Skeletal muscle tissue (tissue), 4 donors: ENCODE measurements around the gene ABL1. TPM values are rescaled to one million over a fixed set of nuclear protein-coding genes. Genes with fewer than 3 reads are reported as not detected.

ENCODE experiments used
- H3K27ac ChIP-seq: one replicate; pipeline ENCODE4 v1.7.0; 2013; ENCODE audit warnings: mild to moderate bottlenecking, low read depth, low read length, inconsistent platforms
- H3K27me3 ChIP-seq, 3 donors: one replicate each; pipeline ENCODE4 v1.7.0; 2013; ENCODE audit warnings: low read length in 3 of 3; ENCODE audit not compliant: control insufficient read depth in 3 of 3, insufficient read depth in 3 of 3
- H3K36me3 ChIP-seq, 3 donors: one replicate each; pipeline ENCODE4 v1.7.0; 2013; ENCODE audit warnings: low read length in 3 of 3; ENCODE audit not compliant: control insufficient read depth in 3 of 3, insufficient read depth in 3 of 3
- H3K4me1 ChIP-seq, 3 donors: one replicate each; pipeline ENCODE4 v1.7.0; 2013; ENCODE audit warnings: low read length in 3 of 3, mild to moderate bottlenecking in 3 of 3; ENCODE audit not compliant: control insufficient read depth in 3 of 3, insufficient read depth in 3 of 3
- H3K4me3 ChIP-seq, 3 donors: one replicate each; pipeline ENCODE4 v1.7.0; 2013; ENCODE audit warnings: low read length in 3 of 3
- H3K9ac ChIP-seq, 3 donors: one replicate each; pipeline ENCODE4 v1.7.0; 2013; ENCODE audit warnings: low read length in 3 of 3, mild to moderate bottlenecking in 3 of 3, moderate library complexity in 2 of 3, low read depth in 1 of 3
- H3K9me3 ChIP-seq, 3 donors: one replicate each; pipeline ENCODE4 v1.7.0; 2013; ENCODE audit warnings: low read length in 3 of 3; ENCODE audit not compliant: control insufficient read depth in 3 of 3
- total RNA-seq: library from RNA; depleted of rRNA; stranded (reverse); fragments of >200 nt; gene quantifications from one replicate; pipeline ENCODE4 v1.2.3, GENCODE V29; 2014
- donor health status: Osteomylitis.

ABL1 gene
- total RNA-seq, 1 donor from 2014 or later: 27.7 TPM

DNA sequence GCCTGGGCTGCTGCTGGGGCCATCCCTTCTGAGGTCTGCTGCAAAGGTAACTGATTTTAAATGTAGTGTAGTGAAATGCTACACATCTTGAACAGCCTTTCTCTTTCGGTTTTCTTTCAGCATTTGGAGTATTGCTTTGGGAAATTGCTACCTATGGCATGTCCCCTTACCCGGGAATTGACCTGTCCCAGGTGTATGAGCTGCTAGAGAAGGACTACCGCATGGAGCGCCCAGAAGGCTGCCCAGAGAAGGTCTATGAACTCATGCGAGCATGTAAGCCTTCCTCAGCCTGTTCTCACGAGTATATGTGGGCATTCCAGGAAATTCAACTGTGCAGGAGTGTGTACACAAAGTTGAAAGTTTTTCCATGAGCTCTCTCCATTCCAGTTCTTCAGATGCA lies 43.2 kb downstream of the ABL1 start:
- no peaks in the 10 kb centered on the region for H3K27me3 ChIP-seq
- H3K9ac ChIP-seq: no peak overlapping the region
- H3K4me1 ChIP-seq: peaks cover 0 to under 1% (median under 1%) of the 10 kb centered on the region in 3 donors
- no peak overlapping the region for H3K27ac ChIP-seq
- no peak overlapping the region for H3K4me3 ChIP-seq
- no peaks in the 10 kb centered on the region for H3K9me3 ChIP-seq
- peaks cover 60 to 77% (median 62%) of the 10 kb centered on the region in 3 donors for H3K36me3 ChIP-seq

DNA sequence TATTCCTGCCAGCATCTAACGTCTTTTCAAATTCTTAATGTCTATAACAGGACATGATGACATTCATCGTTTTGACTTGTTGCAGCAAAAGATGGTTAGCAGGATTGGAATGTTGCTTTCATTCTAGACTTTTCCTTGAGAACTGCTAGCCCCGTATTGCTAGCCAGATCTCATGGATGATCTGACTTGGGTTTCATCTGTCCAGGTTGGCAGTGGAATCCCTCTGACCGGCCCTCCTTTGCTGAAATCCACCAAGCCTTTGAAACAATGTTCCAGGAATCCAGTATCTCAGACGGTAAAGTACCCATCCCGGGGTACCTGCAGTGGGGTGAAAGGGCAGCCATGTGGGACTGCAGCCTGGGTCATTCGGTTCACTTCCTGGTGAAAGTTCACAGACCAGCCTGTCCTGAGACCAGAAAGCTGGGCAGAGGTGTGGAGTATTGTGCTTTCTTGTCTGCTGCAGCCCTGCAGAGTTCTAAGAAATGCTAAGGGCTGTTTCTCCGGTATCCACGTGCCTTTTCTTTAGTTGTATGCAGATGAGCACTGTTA lies 44.9 kb downstream of the ABL1 start:
- Histone ChIP-seq H3K36me3 (peaks cover 57 to 72% (median 63%) of the 10 kb centered on the region in 3 donors), H3K27ac (no peak overlapping the region)

GRCh38 chr9:130880599-130881220 lies 45.7 kb downstream of the ABL1 start:
- peaks cover 61 to 75% (median 67%) of the 10 kb centered on the region in 3 donors for H3K36me3 ChIP-seq
- no peaks in the 10 kb centered on the region for H3K27me3 ChIP-seq
- no peak overlapping the region for H3K9ac ChIP-seq
- no peak overlapping the region for H3K4me3 ChIP-seq
- H3K9me3 ChIP-seq: no peaks in the 10 kb centered on the region
- no peaks in the 10 kb centered on the region for H3K4me1 ChIP-seq
- H3K27ac ChIP-seq: no peak overlapping the region

More for the DNA sequence above, 44.9 kb downstream of the ABL1 start:
- no peaks in the 10 kb centered on the region for H3K27me3 ChIP-seq
- no peaks in the 10 kb centered on the region for H3K4me1 ChIP-seq
- no peak overlapping the region for H3K4me3 ChIP-seq
- no peaks in the 10 kb centered on the region for H3K9me3 ChIP-seq
- no peak overlapping the region for H3K9ac ChIP-seq

- H3K27me3 ChIP-seq: no peaks in the 10 kb centered on the region
- peaks cover 69 to 80% (median 73%) of the 10 kb centered on the region in 3 donors for H3K36me3 ChIP-seq
- no peak overlapping the region for H3K4me3 ChIP-seq
- no peak overlapping the region for H3K27ac ChIP-seq
- H3K9ac ChIP-seq: no peak overlapping the region
- no peaks in the 10 kb centered on the region for H3K4me1 ChIP-seq
- no peaks in the 10 kb centered on the region for H3K9me3 ChIP-seq
These were observed 46.5 kb downstream of the ABL1 start for GRCh38 chr9:130881516-130881915.

DNA sequence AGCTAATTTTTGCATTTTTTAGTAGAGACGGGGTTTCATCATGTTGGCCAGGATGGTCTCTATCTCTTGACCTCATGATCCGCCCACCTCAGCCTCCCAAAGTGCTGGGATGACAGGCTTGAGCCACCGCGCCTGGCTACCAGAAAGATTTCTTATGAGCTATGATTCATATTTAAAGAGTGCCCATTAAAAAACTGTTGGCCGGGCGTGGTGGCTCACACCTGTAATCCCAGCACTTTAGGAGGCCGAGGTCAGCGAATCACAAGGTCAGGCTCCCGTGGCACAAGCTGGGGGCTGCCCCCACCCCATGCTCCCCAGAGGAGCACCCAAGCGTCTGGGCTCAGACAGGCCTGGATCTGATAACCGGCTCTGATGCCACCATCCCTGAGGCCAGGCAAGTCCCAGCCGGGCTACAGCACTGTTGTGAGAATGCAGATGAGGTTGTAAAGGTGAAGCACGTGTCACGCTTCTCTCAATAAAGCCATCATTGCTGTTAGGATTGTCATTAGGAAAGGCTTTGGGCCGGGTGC lies 47.7 kb downstream of the ABL1 start:
- Histone ChIP-seq H3K9ac (no peak overlapping the region), H3K9me3 (no peaks in the 10 kb centered on the region), H3K4me3 (no peak overlapping the region), H3K36me3 (peaks cover 74 to 85% (median 84%) of the 10 kb centered on the region in 3 donors), H3K4me1 (no peaks in the 10 kb centered on the region), H3K27me3 (no peaks in the 10 kb centered on the region), H3K27ac (no peak overlapping the region)

GRCh38 chr9:130883479-130883878 lies 48.4 kb downstream of the ABL1 start:
- no peaks in the 10 kb centered on the region for H3K4me1 ChIP-seq
- H3K27me3 ChIP-seq: no peaks in the 10 kb centered on the region
- H3K36me3 ChIP-seq: peaks cover 77 to 87% (median 86%) of the 10 kb centered on the region in 3 donors
- H3K9me3 ChIP-seq: no peaks in the 10 kb centered on the region
- H3K4me3 ChIP-seq: no peak overlapping the region
- H3K9ac ChIP-seq: no peak overlapping the region
- no peak overlapping the region for H3K27ac ChIP-seq

DNA sequence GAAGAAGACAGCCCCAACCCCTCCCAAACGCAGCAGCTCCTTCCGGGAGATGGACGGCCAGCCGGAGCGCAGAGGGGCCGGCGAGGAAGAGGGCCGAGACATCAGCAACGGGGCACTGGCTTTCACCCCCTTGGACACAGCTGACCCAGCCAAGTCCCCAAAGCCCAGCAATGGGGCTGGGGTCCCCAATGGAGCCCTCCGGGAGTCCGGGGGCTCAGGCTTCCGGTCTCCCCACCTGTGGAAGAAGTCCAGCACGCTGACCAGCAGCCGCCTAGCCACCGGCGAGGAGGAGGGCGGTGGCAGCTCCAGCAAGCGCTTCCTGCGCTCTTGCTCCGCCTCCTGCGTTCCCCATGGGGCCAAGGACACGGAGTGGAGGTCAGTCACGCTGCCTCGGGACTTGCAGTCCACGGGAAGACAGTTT lies 49.1 kb downstream of the ABL1 start:
- Histone ChIP-seq H3K36me3 (peaks cover 79 to 88% (median 86%) of the 10 kb centered on the region in 3 donors), H3K9me3 (no peaks in the 10 kb centered on the region), H3K27ac (no peak overlapping the region)

DNA sequence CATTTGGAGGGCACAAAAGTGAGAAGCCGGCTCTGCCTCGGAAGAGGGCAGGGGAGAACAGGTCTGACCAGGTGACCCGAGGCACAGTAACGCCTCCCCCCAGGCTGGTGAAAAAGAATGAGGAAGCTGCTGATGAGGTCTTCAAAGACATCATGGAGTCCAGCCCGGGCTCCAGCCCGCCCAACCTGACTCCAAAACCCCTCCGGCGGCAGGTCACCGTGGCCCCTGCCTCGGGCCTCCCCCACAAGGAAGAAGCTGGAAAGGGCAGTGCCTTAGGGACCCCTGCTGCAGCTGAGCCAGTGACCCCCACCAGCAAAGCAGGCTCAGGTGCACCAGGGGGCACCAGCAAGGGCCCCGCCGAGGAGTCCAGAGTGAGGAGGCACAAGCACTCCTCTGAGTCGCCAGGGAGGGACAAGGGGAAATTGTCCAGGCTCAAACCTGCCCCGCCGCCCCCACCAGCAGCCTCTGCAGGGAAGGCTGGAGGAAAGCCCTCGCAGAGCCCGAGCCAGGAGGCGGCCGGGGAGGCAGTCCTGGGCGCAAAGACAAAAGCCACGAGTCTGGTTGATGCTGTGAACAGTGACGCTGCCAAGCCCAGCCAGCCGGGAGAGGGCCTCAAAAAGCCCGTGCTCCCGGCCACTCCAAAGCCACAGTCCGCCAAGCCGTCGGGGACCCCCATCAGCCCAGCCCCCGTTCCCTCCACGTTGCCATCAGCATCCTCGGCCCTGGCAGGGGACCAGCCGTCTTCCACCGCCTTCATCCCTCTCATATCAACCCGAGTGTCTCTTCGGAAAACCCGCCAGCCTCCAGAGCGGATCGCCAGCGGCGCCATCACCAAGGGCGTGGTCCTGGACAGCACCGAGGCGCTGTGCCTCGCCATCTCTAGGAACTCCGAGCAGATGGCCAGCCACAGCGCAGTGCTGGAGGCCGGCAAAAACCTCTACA lies 49.8 kb downstream of the ABL1 start:
- no peak overlapping the region for H3K27ac ChIP-seq
- no peak overlapping the region for H3K9ac ChIP-seq
- no peaks in the 10 kb centered on the region for H3K4me1 ChIP-seq
- H3K27me3 ChIP-seq: no peaks in the 10 kb centered on the region
- peaks cover 73 to 82% (median 79%) of the 10 kb centered on the region in 3 donors for H3K36me3 ChIP-seq
- H3K9me3 ChIP-seq: no peaks in the 10 kb centered on the region
- no peak overlapping the region for H3K4me3 ChIP-seq

More for the DNA sequence above, 49.1 kb downstream of the ABL1 start:
- H3K9ac ChIP-seq: no peak overlapping the region
- no peak overlapping the region for H3K4me3 ChIP-seq
- H3K27me3 ChIP-seq: no peaks in the 10 kb centered on the region
- H3K4me1 ChIP-seq: no peaks in the 10 kb centered on the region

- no peaks in the 10 kb centered on the region for H3K9me3 ChIP-seq
- H3K36me3 ChIP-seq: peaks cover 70 to 79% (median 77%) of the 10 kb centered on the region in 3 donors
- no peak overlapping the region for H3K4me3 ChIP-seq
- no peaks in the 10 kb centered on the region for H3K4me1 ChIP-seq
- no peak overlapping the region for H3K27ac ChIP-seq
- no peaks in the 10 kb centered on the region for H3K27me3 ChIP-seq
- H3K9ac ChIP-seq: no peak overlapping the region
These were observed 50.7 kb downstream of the ABL1 start for GRCh38 chr9:130885484-130886375.
